WTC11 (cell line): Measurements from ENCODE around the gene ZSCAN9. TPM values are rescaled to one million over a fixed set of nuclear protein-coding genes. Genes with fewer than 3 reads are reported as not detected.

Experiments
- ATAC-seq: fragments of 200-7000 bp; cut with Tn5 transposase; 2 replicates; pipeline ENCODE4 v1.10.0; 2021; ENCODE audit warnings: mild to moderate bottlenecking, moderate library complexity
- CTCF ChIA-PET: fragments of 300-600 bp; sonication (Branson Sonifier 250); formaldehyde crosslinking; loops from one replicate; lab custom pipeline; 2021; ENCODE audit warnings: antibody characterized with exemption; lab: Charles Lee
- POLR2A ChIA-PET: fragments of 350-600 bp; sonication (Branson Sonifier 250); formaldehyde crosslinking; loops from one replicate; lab custom pipeline; 2021; ENCODE audit warnings: antibody characterized with exemption; lab: Charles Lee
- DNase-seq: peaks from one replicate; pipeline ENCODE4 v3.0.0; 2021; ENCODE audit warnings: low spot score
- H3K27ac Mint-ChIP-seq: 2 replicates; pipeline ENCODE4 v1.8.0; 2021; ENCODE audit warnings: mixed read lengths
- H3K27me3 Mint-ChIP-seq: 2 replicates; pipeline ENCODE4 v1.8.0; 2021; ENCODE audit warnings: low read depth, mild to moderate bottlenecking, moderate library complexity, mixed read lengths
- H3K36me3 Mint-ChIP-seq: 2 replicates; pipeline ENCODE4 v1.8.0; 2021; ENCODE audit warnings: mixed read lengths
- H3K4me1 Mint-ChIP-seq: 2 replicates; pipeline ENCODE4 v1.8.0; 2022; ENCODE audit warnings: mixed read lengths
- H3K4me3 Mint-ChIP-seq: 2 replicates; pipeline ENCODE4 v1.8.0; 2021; ENCODE audit warnings: mild to moderate bottlenecking, moderate library complexity, mixed read lengths
- H3K9me3 Mint-ChIP-seq: 2 replicates; pipeline ENCODE4 v1.8.0; 2021; ENCODE audit warnings: mixed read lengths
- ATF1 ChIP-seq: sonication (generic); formaldehyde crosslinking; IDR thresholded peaks from 2 replicates; pipeline ENCODE4 v1.8.1; 2023; ENCODE audit warnings: mild to moderate bottlenecking, moderate library complexity, missing genetic modification reagents
- CBFB ChIP-seq: sonication (generic); formaldehyde crosslinking; IDR thresholded peaks from 2 replicates; pipeline ENCODE4 v1.8.1; 2022; ENCODE audit warnings: mild to moderate bottlenecking, low read depth, missing genetic modification reagents
- CREM ChIP-seq: sonication (generic); formaldehyde crosslinking; IDR thresholded peaks from 2 replicates; pipeline ENCODE4 v1.8.1; 2022; ENCODE audit warnings: mild to moderate bottlenecking, missing genetic modification reagents, moderate library complexity
- E2F1 ChIP-seq: sonication (generic); formaldehyde crosslinking; IDR thresholded peaks from 2 replicates; pipeline ENCODE4 v1.8.0; 2022; ENCODE audit warnings: mild to moderate bottlenecking, missing genetic modification reagents
- E2F4 ChIP-seq: sonication (generic); formaldehyde crosslinking; IDR thresholded peaks from 2 replicates; pipeline ENCODE4 v1.8.1; 2022; ENCODE audit warnings: low read depth, mild to moderate bottlenecking, moderate library complexity, missing genetic modification reagents, borderline replicate concordance
- ESRRA ChIP-seq: sonication (generic); formaldehyde crosslinking; IDR thresholded peaks from 2 replicates; pipeline ENCODE4 v1.8.1; 2022; ENCODE audit warnings: mild to moderate bottlenecking, missing genetic modification reagents, borderline replicate concordance
- GABPB1 ChIP-seq: sonication (generic); formaldehyde crosslinking; IDR thresholded peaks from 2 replicates; pipeline ENCODE4 v1.8.1; 2023; ENCODE audit warnings: mild to moderate bottlenecking, missing genetic modification reagents
- JAZF1 ChIP-seq: fragments of 250-450 bp; sonication (Bioruptor Pico); IDR thresholded peaks from 2 replicates; pipeline ENCODE4 v1.9.0; 2021; ENCODE audit warnings: moderate library complexity, mild to moderate bottlenecking, inconsistent platforms
- MYBL2 ChIP-seq: sonication (generic); formaldehyde crosslinking; IDR thresholded peaks from 2 replicates; pipeline ENCODE4 v1.8.1; 2023; ENCODE audit warnings: mild to moderate bottlenecking, moderate library complexity, missing genetic modification reagents
- NR3C1 ChIP-seq: sonication (generic); formaldehyde crosslinking; conservative IDR thresholded peaks from 2 replicates; pipeline ENCODE4 v1.8.1; 2023; ENCODE audit warnings: low read depth, mild to moderate bottlenecking, missing genetic modification reagents
- RORB ChIP-seq: fragments of 250-450 bp; sonication (Bioruptor Pico); IDR thresholded peaks from 2 replicates; pipeline ENCODE4 v1.9.0; 2021; ENCODE audit warnings: mild to moderate bottlenecking
- SOX15 ChIP-seq: fragments of 250-450 bp; sonication (Bioruptor Pico); IDR thresholded peaks from 2 replicates; pipeline ENCODE4 v1.9.0; 2021; ENCODE audit warnings: mild to moderate bottlenecking
- TEAD1 ChIP-seq: sonication (generic); formaldehyde crosslinking; IDR thresholded peaks from 2 replicates; pipeline ENCODE4 v1.8.0; 2022; ENCODE audit warnings: mild to moderate bottlenecking, missing genetic modification reagents
- USF1 ChIP-seq: sonication (generic); formaldehyde crosslinking; IDR thresholded peaks from 2 replicates; pipeline ENCODE4 v1.8.0; 2022; ENCODE audit warnings: mild to moderate bottlenecking, missing genetic modification reagents
- ZNF317 ChIP-seq: sonication (generic); formaldehyde crosslinking; IDR thresholded peaks from 2 replicates; pipeline ENCODE4 v1.8.1; 2023; ENCODE audit warnings: low read depth, mild to moderate bottlenecking, moderate library complexity, missing genetic modification reagents, borderline replicate concordance
- total RNA-seq: library from RNA; stranded (reverse); gene quantifications from 3 replicates; pipeline ENCODE4 v1.2.3, GENCODE V29; 2021
- TF ChIP-seq, protein P1 (sequence below): sonication (generic); formaldehyde crosslinking; IDR thresholded peaks from 2 replicates; pipeline ENCODE4 v1.8.1; 2022; ENCODE audit warnings: low read depth, missing genetic modification reagents, borderline replicate concordance
- TF ChIP-seq, protein P2 (sequence below): sonication (generic); formaldehyde crosslinking; IDR thresholded peaks from 2 replicates; pipeline ENCODE4 v1.8.1; 2023; ENCODE audit warnings: mild to moderate bottlenecking, moderate library complexity, missing genetic modification reagents
- TF ChIP-seq, protein P3 (sequence below): fragments of 250-450 bp; sonication (Bioruptor Pico); IDR thresholded peaks from 2 replicates; pipeline ENCODE4 v1.9.0; 2021; ENCODE audit warnings: mild to moderate bottlenecking
- TF ChIP-seq, protein P4 (sequence below): sonication (generic); formaldehyde crosslinking; IDR thresholded peaks from 2 replicates; pipeline ENCODE4 v1.8.0; 2023; ENCODE audit warnings: mild to moderate bottlenecking, missing genetic modification reagents

ZSCAN9 gene
- total RNA-seq, 1 experiment from 2014 or later, result 15.1 TPM

DNA sequence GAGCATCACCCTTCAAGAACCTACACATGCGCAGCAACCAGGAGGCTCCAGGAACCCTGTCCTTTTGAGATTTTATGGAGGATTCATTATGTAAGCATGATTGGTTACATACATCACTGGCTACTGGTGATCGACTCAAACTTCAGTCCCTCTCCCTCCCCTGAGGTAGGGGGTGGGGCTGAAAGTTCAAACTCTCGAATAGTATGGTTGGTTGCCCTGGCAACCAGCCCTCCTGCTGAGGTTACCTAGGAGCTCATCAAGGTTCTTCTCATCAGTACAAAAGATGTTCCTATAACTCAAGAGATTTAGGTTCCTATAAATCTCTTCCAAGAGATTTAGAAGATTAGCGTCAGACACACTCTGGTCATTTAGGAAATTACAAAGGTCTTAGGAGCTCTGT is 21.9 kb upstream of the ZSCAN9 start:
- CTCF ChIA-PET, result no interaction called here
- POLR2A ChIA-PET, result interaction anchor here (1.0 kb wide), 1 partner anchor 62 kb away, joined by 4 read pairs; the partner anchor contains the start of gene ZKSCAN8
- H3K4me1 Mint-ChIP-seq, result peaks cover 11% of the 10 kb centered on the region
- H3K9me3 Mint-ChIP-seq, result peaks cover 12% of the 10 kb centered on the region
- no peak overlapping the region for H3K27ac Mint-ChIP-seq
- no peak overlapping the region for H3K4me3 Mint-ChIP-seq
- H3K36me3 Mint-ChIP-seq, result no peaks in the 10 kb centered on the region
- TF ChIP-seq, protein P1, sequence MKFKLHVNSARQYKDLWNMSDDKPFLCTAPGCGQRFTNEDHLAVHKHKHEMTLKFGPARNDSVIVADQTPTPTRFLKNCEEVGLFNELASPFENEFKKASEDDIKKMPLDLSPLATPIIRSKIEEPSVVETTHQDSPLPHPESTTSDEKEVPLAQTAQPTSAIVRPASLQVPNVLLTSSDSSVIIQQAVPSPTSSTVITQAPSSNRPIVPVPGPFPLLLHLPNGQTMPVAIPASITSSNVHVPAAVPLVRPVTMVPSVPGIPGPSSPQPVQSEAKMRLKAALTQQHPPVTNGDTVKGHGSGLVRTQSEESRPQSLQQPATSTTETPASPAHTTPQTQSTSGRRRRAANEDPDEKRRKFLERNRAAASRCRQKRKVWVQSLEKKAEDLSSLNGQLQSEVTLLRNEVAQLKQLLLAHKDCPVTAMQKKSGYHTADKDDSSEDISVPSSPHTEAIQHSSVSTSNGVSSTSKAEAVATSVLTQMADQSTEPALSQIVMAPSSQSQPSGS (CRISPR knock-in tag), result no peak
- TF ChIP-seq, protein P2, sequence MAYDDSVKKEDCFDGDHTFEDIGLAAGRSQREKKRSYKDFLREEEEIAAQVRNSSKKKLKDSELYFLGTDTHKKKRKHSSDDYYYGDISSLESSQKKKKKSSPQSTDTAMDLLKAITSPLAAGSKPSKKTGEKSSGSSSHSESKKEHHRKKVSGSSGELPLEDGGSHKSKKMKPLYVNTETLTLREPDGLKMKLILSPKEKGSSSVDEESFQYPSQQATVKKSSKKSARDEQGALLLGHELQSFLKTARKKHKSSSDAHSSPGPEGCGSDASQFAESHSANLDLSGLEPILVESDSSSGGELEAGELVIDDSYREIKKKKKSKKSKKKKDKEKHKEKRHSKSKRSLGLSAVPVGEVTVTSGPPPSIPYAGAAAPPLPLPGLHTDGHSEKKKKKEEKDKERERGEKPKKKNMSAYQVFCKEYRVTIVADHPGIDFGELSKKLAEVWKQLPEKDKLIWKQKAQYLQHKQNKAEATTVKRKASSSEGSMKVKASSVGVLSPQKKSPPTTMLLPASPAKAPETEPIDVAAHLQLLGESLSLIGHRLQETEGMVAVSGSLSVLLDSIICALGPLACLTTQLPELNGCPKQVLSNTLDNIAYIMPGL (CRISPR knock-in tag), result no peak
- TF ChIP-seq RORB (CRISPR knock-in tag) (no peak), JAZF1 (no peak), SOX15 (CRISPR knock-in tag) (no peak), ESRRA (CRISPR knock-in tag) (no peak), MYBL2 (CRISPR knock-in tag) (no peak), TEAD1 (CRISPR knock-in tag) (no peak), USF1 (CRISPR knock-in tag) (no peak), E2F4 (no peak), GABPB1 (CRISPR knock-in tag) (no peak), CBFB (CRISPR knock-in tag) (no peak), ATF1 (no peak), ZNF317 (CRISPR knock-in tag) (no peak), CREM (CRISPR knock-in tag) (no peak), E2F1 (CRISPR knock-in tag) (no peak), NR3C1 (no peak)
- TF ChIP-seq, protein P3, sequence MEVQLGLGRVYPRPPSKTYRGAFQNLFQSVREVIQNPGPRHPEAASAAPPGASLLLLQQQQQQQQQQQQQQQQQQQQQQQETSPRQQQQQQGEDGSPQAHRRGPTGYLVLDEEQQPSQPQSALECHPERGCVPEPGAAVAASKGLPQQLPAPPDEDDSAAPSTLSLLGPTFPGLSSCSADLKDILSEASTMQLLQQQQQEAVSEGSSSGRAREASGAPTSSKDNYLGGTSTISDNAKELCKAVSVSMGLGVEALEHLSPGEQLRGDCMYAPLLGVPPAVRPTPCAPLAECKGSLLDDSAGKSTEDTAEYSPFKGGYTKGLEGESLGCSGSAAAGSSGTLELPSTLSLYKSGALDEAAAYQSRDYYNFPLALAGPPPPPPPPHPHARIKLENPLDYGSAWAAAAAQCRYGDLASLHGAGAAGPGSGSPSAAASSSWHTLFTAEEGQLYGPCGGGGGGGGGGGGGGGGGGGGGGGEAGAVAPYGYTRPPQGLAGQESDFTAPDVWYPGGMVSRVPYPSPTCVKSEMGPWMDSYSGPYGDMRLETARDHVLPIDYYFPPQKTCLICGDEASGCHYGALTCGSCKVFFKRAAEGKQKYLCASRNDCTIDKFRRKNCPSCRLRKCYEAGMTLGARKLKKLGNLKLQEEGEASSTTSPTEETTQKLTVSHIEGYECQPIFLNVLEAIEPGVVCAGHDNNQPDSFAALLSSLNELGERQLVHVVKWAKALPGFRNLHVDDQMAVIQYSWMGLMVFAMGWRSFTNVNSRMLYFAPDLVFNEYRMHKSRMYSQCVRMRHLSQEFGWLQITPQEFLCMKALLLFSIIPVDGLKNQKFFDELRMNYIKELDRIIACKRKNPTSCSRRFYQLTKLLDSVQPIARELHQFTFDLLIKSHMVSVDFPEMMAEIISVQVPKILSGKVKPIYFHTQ (CRISPR knock-in tag), result no peak
- TF ChIP-seq, protein P4, sequence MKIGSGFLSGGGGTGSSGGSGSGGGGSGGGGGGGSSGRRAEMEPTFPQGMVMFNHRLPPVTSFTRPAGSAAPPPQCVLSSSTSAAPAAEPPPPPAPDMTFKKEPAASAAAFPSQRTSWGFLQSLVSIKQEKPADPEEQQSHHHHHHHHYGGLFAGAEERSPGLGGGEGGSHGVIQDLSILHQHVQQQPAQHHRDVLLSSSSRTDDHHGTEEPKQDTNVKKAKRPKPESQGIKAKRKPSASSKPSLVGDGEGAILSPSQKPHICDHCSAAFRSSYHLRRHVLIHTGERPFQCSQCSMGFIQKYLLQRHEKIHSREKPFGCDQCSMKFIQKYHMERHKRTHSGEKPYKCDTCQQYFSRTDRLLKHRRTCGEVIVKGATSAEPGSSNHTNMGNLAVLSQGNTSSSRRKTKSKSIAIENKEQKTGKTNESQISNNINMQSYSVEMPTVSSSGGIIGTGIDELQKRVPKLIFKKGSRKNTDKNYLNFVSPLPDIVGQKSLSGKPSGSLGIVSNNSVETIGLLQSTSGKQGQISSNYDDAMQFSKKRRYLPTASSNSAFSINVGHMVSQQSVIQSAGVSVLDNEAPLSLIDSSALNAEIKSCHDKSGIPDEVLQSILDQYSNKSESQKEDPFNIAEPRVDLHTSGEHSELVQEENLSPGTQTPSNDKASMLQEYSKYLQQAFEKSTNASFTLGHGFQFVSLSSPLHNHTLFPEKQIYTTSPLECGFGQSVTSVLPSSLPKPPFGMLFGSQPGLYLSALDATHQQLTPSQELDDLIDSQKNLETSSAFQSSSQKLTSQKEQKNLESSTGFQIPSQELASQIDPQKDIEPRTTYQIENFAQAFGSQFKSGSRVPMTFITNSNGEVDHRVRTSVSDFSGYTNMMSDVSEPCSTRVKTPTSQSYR (CRISPR knock-in tag), result no peak
- peak; percentile 42 for ATAC-seq
- DNase-seq, result peak; percentile 75
- H3K27me3 Mint-ChIP-seq, result peaks cover 93% of the 10 kb centered on the region
